HepG2 (cell line): Measurements from ENCODE around the gene SSR2. TPM values are rescaled to one million over a fixed set of nuclear protein-coding genes. Genes with fewer than 3 reads are reported as not detected.

Source experiments
- ATAC-seq: fragments of 200-7000 bp; cut with Tn5 transposase; 3 replicates; pipeline ENCODE4 v1.9.1; 2020; ENCODE audit warnings: mild to moderate bottlenecking, moderate library complexity
- BruUV-seq: library from RNA; stranded (reverse); fragments of 400-500 nt; replicated peaks from 2 replicates; lab custom pipeline; 2021; lab: Mats Ljungman, UMichigan
- CTCF ChIA-PET: fragments of 300-600 bp; formaldehyde crosslinking; extraction: SDS; loops from one replicate; lab custom pipeline; 2021; ENCODE audit warnings: low total read pairs, inconsistent platforms, low intra/inter-chr PET ratio; lab: Yijun Ruan, JAX
- POLR2A ChIA-PET: fragments of 350-600 bp; sonication (Branson Sonifier 250); formaldehyde crosslinking; loops from one replicate; lab custom pipeline; 2020; ENCODE audit warnings: antibody characterized with exemption, inconsistent platforms; lab: Yijun Ruan, JAX
- DNase-seq: peaks from one replicate; pipeline ENCODE4 v3.0.0-alpha.2; 2015; ENCODE audit warnings: low spot score
- FAIRE-seq: peaks from 3 replicates; lab custom pipeline; 2011; peaks lifted over from hg19 to GRCh38; lab: Jason Lieb, UNC
- H2AFZ ChIP-seq: one replicate; pipeline ENCODE4 v1.6.1; 2011; ENCODE audit warnings: low read length, inconsistent platforms
- H3K27ac ChIP-seq: fragments of 300-600 bp; 3 replicates; pipeline ENCODE4 v1.8.0; 2011; ENCODE audit warnings: mixed run types, mild to moderate bottlenecking, mixed read lengths, low read length, inconsistent platforms; ENCODE audit not compliant: insufficient read depth; ENCODE audit errors: extremely low read length
- H3K27me3 ChIP-seq, 2 experiments: fragments of 200-600 bp in 1 of 2; 2 replicates in 1 of 2; 3 replicates in 1 of 2; pipeline versions ENCODE4 v1.6.0 to v1.8.0; 2011; ENCODE audit warnings: low read length in 2 of 2, mild to moderate bottlenecking in 2 of 2, moderate library complexity in 2 of 2, inconsistent platforms in 1 of 2; ENCODE audit not compliant: insufficient read depth in 2 of 2, control insufficient read depth in 1 of 2
- H3K36me3 ChIP-seq, 2 experiments: fragments of 200-600 bp in 1 of 2; replicated peaks in 1 of 2; 2 replicates in 1 of 2; 3 replicates in 1 of 2; pipeline versions ENCODE4 v1.5.1 to v1.8.0; 2011; ENCODE audit warnings: low read length in 2 of 2, inconsistent platforms in 1 of 2; ENCODE audit not compliant: insufficient read depth in 2 of 2, control insufficient read depth in 1 of 2
- H3K4me1 ChIP-seq: 2 replicates; pipeline ENCODE4 v1.5.1; 2012; ENCODE audit warnings: low read length, inconsistent platforms; ENCODE audit not compliant: insufficient read depth
- H3K4me2 ChIP-seq: 2 replicates; pipeline ENCODE4 v1.6.0; 2011; ENCODE audit warnings: low read depth, low read length, inconsistent platforms
- H3K4me3 ChIP-seq, 3 experiments: fragments of 200-600 bp in 1 of 3; sonication (generic), shearing (Covaris generic) in 1 of 3; replicated peaks in 1 of 3; 2 replicates each; pipeline ENCODE4 v1.5.1; 2011 to 2016; ENCODE audit warnings: low read length in 3 of 3, inconsistent platforms in 2 of 3, low read depth in 2 of 3, mild to moderate bottlenecking in 2 of 3, control low read depth in 1 of 3, mixed read lengths in 1 of 3; ENCODE audit not compliant: insufficient read depth in 1 of 3
- H3K79me2 ChIP-seq: one replicate; pipeline ENCODE4 v1.6.1; 2011; ENCODE audit warnings: low read length, inconsistent platforms; ENCODE audit not compliant: insufficient read depth
- H3K9ac ChIP-seq: 2 replicates; pipeline ENCODE4 v1.6.0; 2011; ENCODE audit warnings: mild to moderate bottlenecking, low read depth, low read length, inconsistent platforms; ENCODE audit not compliant: insufficient read depth
- H3K9me3 ChIP-seq: 2 replicates; pipeline ENCODE4 v1.5.1; 2012; ENCODE audit warnings: mild to moderate bottlenecking, low read length
- H4K20me1 ChIP-seq: 2 replicates; pipeline ENCODE4 v1.6.0; 2011; ENCODE audit warnings: inconsistent platforms, mild to moderate bottlenecking, low read length, moderate library complexity; ENCODE audit not compliant: insufficient read depth
- EP300 ChIP-seq, 3 experiments: sonication (generic) in 1 of 3; formaldehyde crosslinking in 1 of 3; IDR thresholded peaks; 2 replicates each; pipeline versions ENCODE4 v1.5.1 to v1.6.1; 2011 to 2020; ENCODE audit warnings: low read depth in 2 of 3, low read length in 2 of 3, borderline replicate concordance in 1 of 3, improper control_type of control experiment in 1 of 3, mild to moderate bottlenecking in 1 of 3, missing genetic modification reagents in 1 of 3, moderate library complexity in 1 of 3
- HMG20B ChIP-seq: conservative IDR thresholded peaks from 2 replicates; pipeline ENCODE4 v1.6.1; 2016; ENCODE audit warnings: missing genetic modification reagents, missing compliant biosample characterization
- IKZF5 ChIP-seq: IDR thresholded peaks from 2 replicates; pipeline ENCODE4 v1.6.1; 2018; ENCODE audit warnings: missing genetic modification reagents, mild to moderate bottlenecking, missing compliant biosample characterization
- KIAA2018 ChIP-seq: sonication (generic); formaldehyde crosslinking; IDR thresholded peaks from 2 replicates; pipeline ENCODE4 v1.5.0; 2020; ENCODE audit warnings: mild to moderate bottlenecking, missing genetic modification reagents, borderline replicate concordance
- KLF11 ChIP-seq: IDR thresholded peaks from 2 replicates; pipeline ENCODE4 v1.6.1; 2016; ENCODE audit warnings: missing compliant biosample characterization
- SAFB2 ChIP-seq: sonication (generic); formaldehyde crosslinking; IDR thresholded peaks from 2 replicates; pipeline ENCODE4 v1.5.1; 2020; ENCODE audit warnings: missing genetic modification reagents, low read depth, mild to moderate bottlenecking, borderline replicate concordance
- SP140L ChIP-seq: sonication (generic); formaldehyde crosslinking; IDR thresholded peaks from 2 replicates; pipeline ENCODE4 v1.4.0; 2020; ENCODE audit warnings: missing genetic modification reagents, borderline replicate concordance
- SRSF4 ChIP-seq: fragments of 200-400 bp; formaldehyde crosslinking; IDR thresholded peaks from one replicate; pipeline ENCODE4 v1.6.1; 2018; ENCODE audit warnings: mild to moderate bottlenecking, low read depth, low read length, moderate library complexity; ENCODE audit not compliant: poor library complexity, severe bottlenecking
- ZFP91 ChIP-seq: sonication (generic); formaldehyde crosslinking; IDR thresholded peaks from 2 replicates; pipeline ENCODE4 v1.9.0; 2022; ENCODE audit warnings: missing genetic modification reagents, mild to moderate bottlenecking, borderline replicate concordance
- ZNF235 ChIP-seq: sonication (generic); formaldehyde crosslinking; IDR thresholded peaks from 2 replicates; pipeline ENCODE4 v1.8.1; 2023; ENCODE audit warnings: mild to moderate bottlenecking, missing genetic modification reagents, borderline replicate concordance
- ZNF572 ChIP-seq: sonication (generic); formaldehyde crosslinking; IDR thresholded peaks from 2 replicates; pipeline ENCODE4 v1.5.1; 2020; ENCODE audit warnings: mild to moderate bottlenecking, missing genetic modification reagents
- ZNF615 ChIP-seq: sonication (generic); formaldehyde crosslinking; IDR thresholded peaks from 2 replicates; pipeline ENCODE4 v1.5.0; 2020; ENCODE audit warnings: mild to moderate bottlenecking, missing genetic modification reagents, borderline replicate concordance
- ZNF761 ChIP-seq: sonication (generic); formaldehyde crosslinking; conservative IDR thresholded peaks from 2 replicates; pipeline ENCODE4 v1.4.0; 2020; ENCODE audit warnings: mild to moderate bottlenecking, missing genetic modification reagents
- WGBS: methylation state at CpG from one replicate; pipeline ENCODE4 v1.1.6; 2017; ENCODE audit warnings: low lambda C conversion rate; 5-methylcytosine and 5-hydroxymethylcytosine counted together
- in situ Hi-C: cut with HindIII; loops from 2 replicates; pipeline ENCODE4 v1.10.0; 2017; ENCODE audit warnings: low pct_unique_long_range_greater_than_20kb; ENCODE audit not compliant: extremely low pct_ligation_motif_present
- intact Hi-C: fragments of 100-400 bp; cut with micrococcal nuclease; formaldehyde crosslinking; loops from one replicate; pipeline ENCODE4 v1.10.0; 2022; ENCODE audit not compliant: unreplicated experiment
- polyA plus RNA-seq, 8 experiments: library from polyadenylated mRNA; depleted of rRNA in 3 of 8; stranded (reverse) in 7 of 8; unstranded in 1 of 8; fragments of >200 nt; fragmentation: Illumina TruSeq in 4 of 8; extraction: Trizol in 4 of 8; gene quantifications; 2 replicates each; pipeline versions ENCODE4 v1.2.1 to v1.2.3, GENCODE V29; 2011 to 2016; ENCODE audit warnings: low read depth in 4 of 8, missing spikeins in 1 of 8, mixed read lengths in 1 of 8; ENCODE audit not compliant: insufficient read depth in 1 of 8
- total RNA-seq, 5 experiments: library from RNA; depleted of rRNA; stranded (reverse); fragments of >200 nt; fragmentation: Illumina TruSeq; extraction: Trizol; gene quantifications; 2 replicates each; pipeline ENCODE4 v1.2.3, GENCODE V29; 2016; ENCODE audit warnings: low read depth in 1 of 5

SSR2 gene
- total and polyA plus RNA-seq, 2 of the 13 experiments (the other 11 are each of a cell fraction or from before 2014, with no cell fraction given), result 284 to 461 TPM

GRCh38 chr1:155973723-155974122 is 47.0 kb downstream of the SSR2 start:
- H3K36me3 ChIP-seq, result peaks cover 10 to 14% of the 10 kb centered on the region in 2 experiments; a peak in 4 of 5 replicates
- peaks cover 83% of the 10 kb centered on the region for H3K4me1 ChIP-seq
- CTCF ChIA-PET, result no interaction called here
- peaks cover 73% of the 10 kb centered on the region for H3K79me2 ChIP-seq
- H3K9me3 ChIP-seq, result no peaks in the 10 kb centered on the region
- H3K9ac ChIP-seq, result no peak overlapping the region
- intact Hi-C loops (no loop called here), in situ Hi-C loops (no loop called here)
- POLR2A ChIA-PET, result interaction anchor here (0.8 to 13.5 kb wide), 4 partner anchors 9 to 40 kb away, joined by 3 to 390 read pairs (median 8); partner anchors contain the start of genes KHDC4 and RXFP4
- BruUV-seq, result no TSS peak
- no peak overlapping the region for H2AFZ ChIP-seq
- ATAC-seq, result no peak
- no peaks in the 10 kb centered on the region; a peak in 1 of 5 replicates for H3K27me3 ChIP-seq
- no peak for DNase-seq
- H3K4me3 ChIP-seq, result no peak overlapping the region
- no peak for FAIRE-seq
- H3K4me2 ChIP-seq, result no peak overlapping the region
- H3K27ac ChIP-seq, result no peak overlapping the region
- 0 out of 2 replicates have a peak, but pooled peaks cover 2% of the 10 kb centered on the region for H4K20me1 ChIP-seq
- 84% methylated on average over 3 of the region's 3 CpGs for WGBS
- TF ChIP-seq SAFB2 (CRISPR knock-in tag) (no peak), KIAA2018 (CRISPR knock-in tag) (no peak), SRSF4 (no peak), ZNF572 (no peak), ZFP91 (CRISPR knock-in tag) (no peak), ZNF615 (CRISPR knock-in tag) (no peak), SP140L (CRISPR knock-in tag) (no peak), ZNF761 (no peak), KLF11 (no peak), EP300 (IDR thresholded peaks at IDR 0.05; ENCODE audit: low read depth in 2 of 2, low read length in 2 of 2) (no peak), EP300 (CRISPR knock-in tag; IDR thresholded peaks at IDR 0.05; ENCODE audit: borderline replicate concordance) (no peak), IKZF5 (CRISPR knock-in tag) (no peak), ZNF235 (CRISPR knock-in tag) (no peak), HMG20B (CRISPR knock-in tag) (no peak)
